PC-3 (cell line): ENCODE data around the gene HMG20A. TPM values are rescaled to one million over a fixed set of nuclear protein-coding genes. Genes with fewer than 3 reads are reported as not detected.

ENCODE experiments used
- ATAC-seq: fragments of 200-7000 bp; cut with Tn5 transposase; 2 replicates; pipeline ENCODE4 v1.9.1; 2020; ENCODE audit warnings: mild to moderate bottlenecking, moderate library complexity
- BruUV-seq: library from RNA; stranded (reverse); fragments of 400-500 nt; replicated peaks from 2 replicates; lab custom pipeline; 2021; lab: Mats Ljungman, UMichigan
- CTCF ChIA-PET: fragments of 300-600 bp; sonication (Branson Sonifier 250); formaldehyde crosslinking; loops from one replicate; lab custom pipeline; 2022; ENCODE audit warnings: antibody characterized with exemption; lab: Charles Lee
- POLR2A ChIA-PET: fragments of 300-600 bp; sonication (Branson Sonifier 250); formaldehyde crosslinking; loops from one replicate; lab custom pipeline; 2022; ENCODE audit warnings: antibody characterized with exemption; ENCODE audit not compliant: unreplicated experiment; lab: Charles Lee
- DNase-seq: peaks from one replicate; pipeline ENCODE4 v3.0.0-alpha.2; 2015
- H2AFZ ChIP-seq: fragments of 300-600 bp; sonication (generic); 2 replicates; pipeline ENCODE4 v1.6.0; 2016; ENCODE audit warnings: antibody characterized with exemption, low read length
- H3F3A ChIP-seq: fragments of 300-600 bp; sonication (generic); one replicate; pipeline ENCODE4 v1.6.0; 2017; ENCODE audit warnings: antibody characterized with exemption, low read length, control low read depth, mild to moderate bottlenecking; ENCODE audit not compliant: unreplicated experiment
- H3K27ac ChIP-seq: fragments of 300-600 bp; sonication (generic); 2 replicates; pipeline ENCODE4 v1.5.1; 2016; ENCODE audit warnings: mild to moderate bottlenecking, low read length
- H3K27me3 ChIP-seq: fragments of 300-600 bp; sonication (generic); 2 replicates; pipeline ENCODE4 v1.6.1; 2016; ENCODE audit warnings: low read length, mixed read lengths
- H3K36me3 ChIP-seq: fragments of 300-600 bp; sonication (generic); 2 replicates; pipeline ENCODE4 v1.6.1; 2016; ENCODE audit warnings: low read depth, mixed run types, low read length, mixed read lengths
- H3K4me1 ChIP-seq: fragments of 300-600 bp; sonication (generic); 2 replicates; pipeline ENCODE4 v1.5.1; 2016; ENCODE audit warnings: low read length; ENCODE audit not compliant: insufficient read depth
- H3K4me2 ChIP-seq: fragments of 300-600 bp; sonication (generic); 2 replicates; pipeline ENCODE4 v1.6.0; 2016; ENCODE audit warnings: low read length
- H3K4me3 ChIP-seq: fragments of 300-600 bp; sonication (generic); 2 replicates; pipeline ENCODE4 v1.5.1; 2016; ENCODE audit warnings: mild to moderate bottlenecking, low read length, mixed read lengths
- H3K79me2 ChIP-seq: fragments of 300-600 bp; sonication (generic); 2 replicates; pipeline ENCODE4 v1.6.1; 2017; ENCODE audit warnings: low read length, mixed read lengths
- H3K9ac ChIP-seq: fragments of 300-600 bp; sonication (generic); 2 replicates; pipeline ENCODE4 v1.6.0; 2016; ENCODE audit warnings: mild to moderate bottlenecking, low read length
- H3K9me2 ChIP-seq: fragments of 300-600 bp; sonication (generic); replicated peaks from 2 replicates; pipeline ENCODE4 v1.6.1; 2016; ENCODE audit warnings: mixed run types, low read length, mixed read lengths
- H3K9me3 ChIP-seq: fragments of 300-600 bp; sonication (generic); 2 replicates; pipeline ENCODE4 v1.6.1; 2016; ENCODE audit warnings: low read length, mixed read lengths
- H4K20me1 ChIP-seq: fragments of 300-600 bp; sonication (generic); 2 replicates; pipeline ENCODE4 v1.6.1; 2016; ENCODE audit warnings: low read length, mixed read lengths
- CTCF ChIP-seq: fragments of 300-600 bp; sonication (generic); conservative IDR thresholded peaks from 2 replicates; pipeline ENCODE4 v1.5.1; 2017; ENCODE audit warnings: antibody characterized with exemption, low read depth, mild to moderate bottlenecking, low read length
- EZH2 ChIP-seq: fragments of 300-600 bp; sonication (generic); IDR thresholded peaks from one replicate; pipeline ENCODE4 v1.6.1; 2017; ENCODE audit warnings: antibody characterized with exemption, mild to moderate bottlenecking, low read length; ENCODE audit not compliant: unreplicated experiment
- EZH2phosphoT487 ChIP-seq: fragments of 300-600 bp; sonication (generic); IDR thresholded peaks from 2 replicates; pipeline ENCODE4 v1.6.1; 2018; ENCODE audit warnings: mild to moderate bottlenecking, antibody characterized with exemption, low read length, borderline replicate concordance
- intact Hi-C: fragments of 100-400 bp; cut with micrococcal nuclease; formaldehyde crosslinking; loops from 2 replicates; pipeline ENCODE4 v1.9.0; 2023
- total RNA-seq: library from RNA; depleted of rRNA; stranded (reverse); fragments of >200 nt; gene quantifications from 2 replicates; pipeline ENCODE4 v1.2.3, GENCODE V29; 2014

The HMG20A gene
- total RNA-seq, 1 experiment from 2014 or later: 17.6 TPM

GRCh38 chr15:77511869-77512268, 91.2 kb downstream of the HMG20A start:
- no peaks in the 10 kb centered on the region for H3F3A ChIP-seq
- POLR2A ChIA-PET: no interaction called here
- H3K4me3 ChIP-seq: no peak overlapping the region
- no peak overlapping the region for H2AFZ ChIP-seq
- H3K27ac ChIP-seq: no peak overlapping the region
- no peaks in the 10 kb centered on the region for H3K27me3 ChIP-seq
- H3K36me3 ChIP-seq: no peaks in the 10 kb centered on the region
- no peak for DNase-seq
- H3K79me2 ChIP-seq: no peaks in the 10 kb centered on the region
- H3K9me3 ChIP-seq: no peaks in the 10 kb centered on the region
- no peaks in the 10 kb centered on the region for H4K20me1 ChIP-seq
- no peak overlapping the region for H3K4me2 ChIP-seq
- intact Hi-C loops: no loop called here
- H3K9ac ChIP-seq: no peak overlapping the region
- TF ChIP-seq EZH2phosphoT487 (no peak), EZH2 (no peak), CTCF (no peak)
- no peak for ATAC-seq
- CTCF ChIA-PET: no interaction called here
- H3K9me2 ChIP-seq: no peaks in the 10 kb centered on the region
- BruUV-seq: no TSS peak
- H3K4me1 ChIP-seq: peaks cover 28% of the 10 kb centered on the region

GRCh38 chr15:77513226-77513625, 92.5 kb downstream of the HMG20A start:
- ChIA-PET POLR2A (no interaction called here), CTCF (no interaction called here)
- H3K27me3 ChIP-seq: no peaks in the 10 kb centered on the region
- no peaks in the 10 kb centered on the region for H4K20me1 ChIP-seq
- DNase-seq (peak; percentile 9), ATAC-seq (no peak)
- H3K79me2 ChIP-seq: no peaks in the 10 kb centered on the region
- BruUV-seq: no TSS peak
- H3K27ac ChIP-seq: no peak overlapping the region
- H3K4me3 ChIP-seq: no peak overlapping the region
- TF ChIP-seq EZH2phosphoT487 (no peak), EZH2 (no peak), CTCF (no peak)
- H3K4me2 ChIP-seq: no peak overlapping the region
- H3K9ac ChIP-seq: no peak overlapping the region
- intact Hi-C loops: no loop called here
- no peaks in the 10 kb centered on the region for H3F3A ChIP-seq
- H3K9me3 ChIP-seq: no peaks in the 10 kb centered on the region
- peaks cover 15% of the 10 kb centered on the region for H3K4me1 ChIP-seq
- H3K36me3 ChIP-seq: no peaks in the 10 kb centered on the region
- H2AFZ ChIP-seq: no peak overlapping the region
- no peaks in the 10 kb centered on the region for H3K9me2 ChIP-seq

- H3K4me2 ChIP-seq: no peak overlapping the region
- no TSS peak for BruUV-seq
- H3K4me3 ChIP-seq: no peak overlapping the region
- H4K20me1 ChIP-seq: no peaks in the 10 kb centered on the region
- H3K4me1 ChIP-seq: peaks cover 6% of the 10 kb centered on the region
- H2AFZ ChIP-seq: no peak overlapping the region
- ChIA-PET CTCF (no interaction called here), POLR2A (no interaction called here)
- H3F3A ChIP-seq: no peaks in the 10 kb centered on the region
- no peak for DNase-seq
- no peaks in the 10 kb centered on the region for H3K79me2 ChIP-seq
- no peak for TF ChIP-seq EZH2phosphoT487
- no peak for TF ChIP-seq CTCF
- no peak for TF ChIP-seq EZH2
- H3K27me3 ChIP-seq: no peaks in the 10 kb centered on the region
- no peaks in the 10 kb centered on the region for H3K9me2 ChIP-seq
- no peaks in the 10 kb centered on the region for H3K36me3 ChIP-seq
- no peak overlapping the region for H3K27ac ChIP-seq
- intact Hi-C loops: no loop called here
- no peak overlapping the region for H3K9ac ChIP-seq
- no peaks in the 10 kb centered on the region for H3K9me3 ChIP-seq
- ATAC-seq: no peak
Measured at GRCh38 chr15:77514641-77515402, 94.1 kb downstream of the HMG20A start.
